ENCODE measurements around the gene CWC27.

DNA sequence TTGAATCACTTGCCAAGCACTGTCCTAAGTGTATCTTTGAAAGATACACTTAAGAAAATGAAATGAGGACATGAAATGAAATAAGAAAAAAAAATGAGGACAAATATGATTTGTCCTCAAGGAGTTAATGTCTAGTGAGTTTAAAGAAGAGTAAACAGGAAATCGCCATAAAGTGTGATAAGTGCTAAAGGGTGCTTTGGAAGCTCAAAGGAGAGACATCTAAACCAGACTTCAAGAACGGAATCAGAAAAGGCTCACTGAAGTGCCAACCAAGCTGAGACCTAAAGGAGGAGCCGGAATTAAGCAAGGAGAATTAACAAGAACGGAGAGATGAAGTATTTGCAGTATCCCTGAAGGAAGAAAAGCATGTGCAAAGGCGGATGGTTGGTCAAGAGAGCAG lies 200.8 kb downstream of the CWC27 start:
- TF ChIP-seq, protein P1, sequence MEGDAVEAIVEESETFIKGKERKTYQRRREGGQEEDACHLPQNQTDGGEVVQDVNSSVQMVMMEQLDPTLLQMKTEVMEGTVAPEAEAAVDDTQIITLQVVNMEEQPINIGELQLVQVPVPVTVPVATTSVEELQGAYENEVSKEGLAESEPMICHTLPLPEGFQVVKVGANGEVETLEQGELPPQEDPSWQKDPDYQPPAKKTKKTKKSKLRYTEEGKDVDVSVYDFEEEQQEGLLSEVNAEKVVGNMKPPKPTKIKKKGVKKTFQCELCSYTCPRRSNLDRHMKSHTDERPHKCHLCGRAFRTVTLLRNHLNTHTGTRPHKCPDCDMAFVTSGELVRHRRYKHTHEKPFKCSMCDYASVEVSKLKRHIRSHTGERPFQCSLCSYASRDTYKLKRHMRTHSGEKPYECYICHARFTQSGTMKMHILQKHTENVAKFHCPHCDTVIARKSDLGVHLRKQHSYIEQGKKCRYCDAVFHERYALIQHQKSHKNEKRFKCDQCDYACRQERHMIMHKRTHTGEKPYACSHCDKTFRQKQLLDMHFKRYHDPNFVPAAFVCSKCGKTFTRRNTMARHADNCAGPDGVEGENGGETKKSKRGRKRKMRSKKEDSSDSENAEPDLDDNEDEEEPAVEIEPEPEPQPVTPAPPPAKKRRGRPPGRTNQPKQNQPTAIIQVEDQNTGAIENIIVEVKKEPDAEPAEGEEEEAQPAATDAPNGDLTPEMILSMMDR (IDR thresholded peaks at IDR 0.05) = no peak
- no peak for TF ChIP-seq POLR2A (IDR thresholded peaks at IDR 0.05)
